Fibroblast of lung (primary cell): ENCODE measurements around the gene TRIM37. TPM values are rescaled to one million over a fixed set of nuclear protein-coding genes. Genes with fewer than 3 reads are reported as not detected.

Experiments used
- DNase-seq, 2 donors: peaks; one replicate each; pipeline versions ENCODE4 v3.0.0 to v3.0.0-alpha.2; 2010; ENCODE audit warnings: low read depth in 2 of 2
- H2AFZ ChIP-seq: 2 replicates; pipeline ENCODE4 v1.5.1; 2012; ENCODE audit warnings: low read length, control low read depth, inconsistent platforms
- H3K27ac ChIP-seq: 2 replicates; pipeline ENCODE4 v1.5.1; 2011; ENCODE audit warnings: low read length, control low read depth; ENCODE audit not compliant: insufficient read depth
- H3K27me3 ChIP-seq: 2 replicates; pipeline ENCODE4 v1.5.1; 2011; ENCODE audit warnings: mild to moderate bottlenecking, low read length; ENCODE audit not compliant: control insufficient read depth, insufficient read depth
- H3K36me3 ChIP-seq: 2 replicates; pipeline ENCODE4 v1.5.1; 2011; ENCODE audit warnings: low read length; ENCODE audit not compliant: control insufficient read depth, insufficient read depth
- H3K4me1 ChIP-seq: 2 replicates; pipeline ENCODE4 v1.5.1; 2011; ENCODE audit warnings: low read length; ENCODE audit not compliant: control insufficient read depth, insufficient read depth; ENCODE audit errors: extremely low read depth
- H3K4me2 ChIP-seq: 2 replicates; pipeline ENCODE4 v1.5.1; 2011; ENCODE audit warnings: low read length, control low read depth; ENCODE audit not compliant: insufficient read depth; ENCODE audit errors: extremely low read depth
- H3K4me3 ChIP-seq, 4 experiments: fragments of 200-600 bp in 1 of 4; sonication (generic) in 1 of 4; replicated peaks in 1 of 4; 2 replicates each; pipeline ENCODE4 v1.5.1; 2011 to 2016; ENCODE audit warnings: low read length in 4 of 4, low read depth in 3 of 4, mild to moderate bottlenecking in 3 of 4, control low read depth in 2 of 4, inconsistent platforms in 1 of 4, mixed read lengths in 1 of 4; ENCODE audit not compliant: insufficient read depth in 1 of 4; ENCODE audit errors: control extremely low read depth in 1 of 4
- H3K79me2 ChIP-seq: 2 replicates; pipeline ENCODE4 v1.5.1; 2012; ENCODE audit warnings: mild to moderate bottlenecking, low read length, inconsistent platforms; ENCODE audit not compliant: control insufficient read depth, insufficient read depth
- H3K9ac ChIP-seq: 2 replicates; pipeline ENCODE4 v1.5.1; 2011; ENCODE audit warnings: mild to moderate bottlenecking, low read length, control low read depth; ENCODE audit not compliant: insufficient read depth
- H3K9me3 ChIP-seq: 2 replicates; pipeline ENCODE4 v1.5.1; 2012; ENCODE audit warnings: low read depth, low read length; ENCODE audit not compliant: control insufficient read depth, insufficient read depth
- H4K20me1 ChIP-seq: 2 replicates; pipeline ENCODE4 v1.5.1; 2011; ENCODE audit warnings: low read length; ENCODE audit not compliant: control insufficient read depth, insufficient read depth; ENCODE audit errors: extremely low read depth
- EZH2 ChIP-seq: IDR thresholded peaks from 2 replicates; pipeline ENCODE4 v1.5.1; 2012; ENCODE audit warnings: low read length, control low read depth, mild to moderate bottlenecking; ENCODE audit errors: missing control alignments
- polyA plus RNA-seq, 2 donors: library from polyadenylated mRNA; depleted of rRNA in 1 of 2; stranded (reverse) in 1 of 2; unstranded in 1 of 2; fragments of >200 nt; gene quantifications; 2 replicates each; pipeline ENCODE4 v1.2.1, GENCODE V29; 2011 to 2012; ENCODE audit warnings: missing spikeins in 1 of 2
- total RNA-seq: library from RNA; depleted of rRNA; stranded (reverse); fragments of >200 nt; gene quantifications from 2 replicates; pipeline ENCODE4 v1.2.1, GENCODE V29; 2014
- TF ChIP-seq, protein P1 (sequence below), 2 donors: IDR thresholded peaks in 1 of 2; conservative IDR thresholded peaks in 1 of 2; 1 replicate in 1 of 2; 2 replicates in 1 of 2; pipeline ENCODE4 v1.5.1; 2011 to 2012; ENCODE audit warnings: low read length in 2 of 2, control low read depth in 1 of 2, inconsistent platforms in 1 of 2, low read depth in 1 of 2, mild to moderate bottlenecking in 1 of 2

Gene TRIM37
- total and polyA plus RNA-seq, 2 donors (not counting 1 experiment from before 2014, with no cell fraction given) = 29.3 to 55.3 TPM

GRCh38 chr17:59151591-59151990 lies 44.9 kb upstream of the TRIM37 start:
- no peaks in the 10 kb centered on the region for H4K20me1 ChIP-seq
- H3K4me2 ChIP-seq = peak overlapping the region; percentile 26
- TF ChIP-seq EZH2 = no peak
- TF ChIP-seq, protein P1, sequence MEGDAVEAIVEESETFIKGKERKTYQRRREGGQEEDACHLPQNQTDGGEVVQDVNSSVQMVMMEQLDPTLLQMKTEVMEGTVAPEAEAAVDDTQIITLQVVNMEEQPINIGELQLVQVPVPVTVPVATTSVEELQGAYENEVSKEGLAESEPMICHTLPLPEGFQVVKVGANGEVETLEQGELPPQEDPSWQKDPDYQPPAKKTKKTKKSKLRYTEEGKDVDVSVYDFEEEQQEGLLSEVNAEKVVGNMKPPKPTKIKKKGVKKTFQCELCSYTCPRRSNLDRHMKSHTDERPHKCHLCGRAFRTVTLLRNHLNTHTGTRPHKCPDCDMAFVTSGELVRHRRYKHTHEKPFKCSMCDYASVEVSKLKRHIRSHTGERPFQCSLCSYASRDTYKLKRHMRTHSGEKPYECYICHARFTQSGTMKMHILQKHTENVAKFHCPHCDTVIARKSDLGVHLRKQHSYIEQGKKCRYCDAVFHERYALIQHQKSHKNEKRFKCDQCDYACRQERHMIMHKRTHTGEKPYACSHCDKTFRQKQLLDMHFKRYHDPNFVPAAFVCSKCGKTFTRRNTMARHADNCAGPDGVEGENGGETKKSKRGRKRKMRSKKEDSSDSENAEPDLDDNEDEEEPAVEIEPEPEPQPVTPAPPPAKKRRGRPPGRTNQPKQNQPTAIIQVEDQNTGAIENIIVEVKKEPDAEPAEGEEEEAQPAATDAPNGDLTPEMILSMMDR (conservative IDR thresholded peaks at IDR 0.05 in 1 of 2, IDR thresholded peaks at IDR 0.05 in 1 of 2; ENCODE audit: low read depth in 1 of 2, low read length in 2 of 2) = no peak
- no peak overlapping the region for H3K9ac ChIP-seq
- peaks cover 86% of the 10 kb centered on the region for H3K79me2 ChIP-seq
- DNase-seq = peak; percentile 23 to 32
- no peak overlapping the region for H2AFZ ChIP-seq
- no peaks in the 10 kb centered on the region for H3K27me3 ChIP-seq
- H3K4me1 ChIP-seq = peaks cover 10% of the 10 kb centered on the region
- no peaks in the 10 kb centered on the region for H3K9me3 ChIP-seq
- peak overlapping the region in 3 of 4 experiments; percentile 39 to 85 (median 85) for H3K4me3 ChIP-seq
- peak overlapping the region; percentile 29 for H3K27ac ChIP-seq
- no peaks in the 10 kb centered on the region for H3K36me3 ChIP-seq

DNA sequence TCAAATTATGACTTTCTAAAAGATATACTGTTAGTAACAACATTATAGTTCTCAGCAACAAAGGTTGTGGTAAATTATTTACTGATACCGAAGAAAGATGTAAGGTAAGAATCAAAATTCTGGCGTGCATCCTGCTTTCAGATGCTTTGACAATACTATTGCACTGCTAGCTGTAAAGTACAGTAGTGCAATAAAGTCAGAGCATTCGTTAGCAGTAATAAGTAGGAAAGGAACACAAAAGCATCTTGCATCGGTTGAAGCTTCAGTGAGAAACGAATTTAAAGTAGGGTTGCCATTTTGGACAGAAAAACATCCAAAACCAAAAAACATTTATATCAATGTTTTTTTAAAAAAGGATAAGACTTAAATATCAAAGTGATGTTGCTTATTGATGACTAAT lies 44.3 kb upstream of the TRIM37 start:
- TF ChIP-seq, protein P1 (conservative IDR thresholded peaks at IDR 0.05 in 1 of 2, IDR thresholded peaks at IDR 0.05 in 1 of 2; ENCODE audit: low read depth in 1 of 2, low read length in 2 of 2) = no peak
- no peak for TF ChIP-seq EZH2
- Histone ChIP-seq H2AFZ (no peak overlapping the region), H3K36me3 (no peaks in the 10 kb centered on the region), H4K20me1 (no peaks in the 10 kb centered on the region), H3K4me2 (peak overlapping the region; percentile 26), H3K4me3 (peak overlapping the region in 1 of 4 experiments; percentile 85), H3K9ac (no peak overlapping the region), H3K27me3 (no peaks in the 10 kb centered on the region), H3K79me2 (peaks cover 86% of the 10 kb centered on the region), H3K4me1 (peaks cover 10% of the 10 kb centered on the region), H3K9me3 (no peaks in the 10 kb centered on the region), H3K27ac (no peak overlapping the region)
- peak; percentile 17 to 36 for DNase-seq

DNA sequence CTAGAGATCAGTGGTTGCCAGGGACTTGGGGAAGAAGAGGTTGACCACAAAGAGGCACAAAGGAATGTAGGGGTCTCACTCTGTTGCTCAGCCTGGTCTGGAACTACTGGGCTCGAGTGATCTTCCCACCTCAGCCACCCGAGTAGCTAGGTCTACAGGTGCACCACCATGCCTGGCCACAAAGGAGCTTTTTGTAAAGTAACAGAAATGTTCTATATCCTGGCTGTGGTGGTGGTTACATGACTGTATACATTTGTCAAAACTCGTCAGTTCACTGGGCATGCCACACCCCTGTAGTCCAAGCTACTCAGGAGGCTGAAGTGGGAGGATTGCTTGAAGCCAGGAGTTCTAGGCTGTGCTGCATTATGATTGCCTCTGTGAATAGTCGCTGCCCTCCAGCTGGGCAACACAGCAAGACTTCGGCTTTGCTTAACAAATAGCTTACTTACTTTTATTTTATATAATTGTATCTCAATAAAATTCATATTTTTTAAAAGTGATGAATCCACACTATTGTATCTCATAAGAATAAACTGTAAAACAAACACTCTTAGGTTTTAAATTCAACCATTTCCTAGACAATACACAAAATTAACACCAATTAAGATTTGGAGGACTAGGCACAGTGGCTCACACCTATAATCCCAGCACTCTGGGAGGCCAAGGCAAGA lies 43.3 kb upstream of the TRIM37 start:
- Histone ChIP-seq H4K20me1 (no peaks in the 10 kb centered on the region), H3K27ac (peak overlapping the region; percentile 30), H3K36me3 (no peaks in the 10 kb centered on the region), H3K9me3 (no peaks in the 10 kb centered on the region), H3K4me2 (peak overlapping the region; percentile 52), H3K9ac (no peak overlapping the region), H3K79me2 (peaks cover 96% of the 10 kb centered on the region), H2AFZ (no peak overlapping the region), H3K4me3 (no peak overlapping the region), H3K4me1 (peaks cover 10% of the 10 kb centered on the region), H3K27me3 (no peaks in the 10 kb centered on the region)
- DNase-seq = peak in 1 of 2 donors; percentile 15
- TF ChIP-seq, protein P1 (conservative IDR thresholded peaks at IDR 0.05 in 1 of 2, IDR thresholded peaks at IDR 0.05 in 1 of 2; ENCODE audit: low read depth in 1 of 2, low read length in 2 of 2) = no peak
- no peak for TF ChIP-seq EZH2
